Stimulated activated CD4-positive, alpha-beta T cell treated with anti-CD3 and anti-CD28 coated beads, TNF-alpha, amount 100 ng/mL, for 4 hours (primary cell): ENCODE data around the gene BHLHE41.

ENCODE experiments used
- DNase-seq, 3 experiments: peaks; one replicate each; pipeline ENCODE4 v3.0.0-alpha.2; 2020; ENCODE audit warnings: low read depth in 3 of 3

Gene BHLHE41

DNA sequence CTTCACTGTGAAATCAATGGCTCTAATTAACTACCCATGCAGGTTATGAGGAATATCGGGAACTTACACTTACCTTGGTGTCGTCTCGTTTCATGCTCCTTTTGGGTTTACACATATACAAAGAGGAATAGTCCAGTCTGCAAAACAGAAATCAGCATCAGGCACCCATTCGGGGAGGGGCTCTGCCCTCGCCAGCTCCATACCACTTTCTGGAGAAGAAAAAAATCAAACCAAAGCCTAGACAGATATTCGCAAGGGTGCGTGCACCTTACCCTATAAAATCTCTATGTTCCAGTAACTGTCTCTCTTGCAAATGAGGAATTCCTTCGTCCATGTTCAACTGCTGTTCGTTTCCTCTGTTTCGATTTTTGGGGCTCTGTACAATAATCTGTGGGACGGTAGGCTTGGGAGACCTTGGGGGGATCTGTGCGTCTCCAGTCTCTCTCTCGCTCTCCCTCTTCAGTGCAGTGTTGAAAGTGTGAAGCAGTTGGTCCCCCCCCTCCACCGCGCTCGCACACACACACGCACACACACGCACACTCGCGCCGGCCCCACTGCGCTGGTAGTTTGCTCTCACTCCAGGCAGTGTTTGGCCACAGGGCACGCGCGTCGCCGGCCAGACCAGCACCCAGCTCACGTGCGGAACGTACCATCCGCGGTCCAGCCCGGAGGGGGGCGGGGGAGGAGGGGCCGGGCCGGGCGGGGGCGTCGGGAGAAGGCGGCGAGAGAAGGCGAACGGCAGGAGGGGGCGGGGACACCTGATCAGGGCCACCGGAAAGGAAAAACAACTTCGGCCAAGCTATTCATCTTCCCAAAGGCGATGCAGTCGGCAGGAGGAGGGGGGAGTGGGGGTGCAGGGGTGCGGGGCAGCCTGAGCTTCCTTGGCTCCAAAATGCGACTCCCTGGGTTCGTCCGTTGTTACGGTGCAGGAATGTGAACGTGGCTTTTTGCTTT, at the start of gene BHLHE41:
TSS of gene BHLHE41 (minus strand) at position 592 of the 954 bp plus-strand sequence. CDS start at position 334, 258 bp downstream.
- no peak for DNase-seq

DNA sequence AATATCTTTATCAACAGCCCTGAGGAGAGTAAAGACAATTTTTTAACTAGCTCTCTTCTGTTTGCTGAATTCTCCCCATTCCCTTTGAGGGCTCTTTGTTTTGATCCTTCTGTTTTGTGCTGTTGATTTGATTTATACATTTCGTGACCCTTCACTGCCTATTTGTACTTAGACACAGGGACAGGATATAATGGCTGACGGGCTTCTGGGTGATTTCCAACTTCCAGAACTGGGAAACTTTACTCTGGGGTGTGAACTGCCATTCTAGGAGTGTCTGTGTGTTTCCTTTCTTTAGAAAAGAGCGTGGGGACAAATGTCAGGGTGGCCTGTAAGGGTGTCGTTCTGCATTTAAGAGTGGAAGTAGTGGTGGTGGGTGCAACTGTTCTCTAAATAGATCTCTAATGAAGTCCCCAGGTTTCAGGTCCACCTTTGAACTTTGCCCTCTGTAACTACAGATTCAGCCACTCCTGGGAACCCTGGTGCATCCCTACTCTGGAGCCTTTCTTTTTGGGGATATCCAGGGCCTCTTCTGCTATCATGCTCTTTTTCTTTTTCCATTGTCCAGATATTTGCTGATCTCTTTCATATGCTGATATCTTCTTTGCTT, 48.2 kb upstream of the BHLHE41 start:
- DNase-seq: no peak

DNA sequence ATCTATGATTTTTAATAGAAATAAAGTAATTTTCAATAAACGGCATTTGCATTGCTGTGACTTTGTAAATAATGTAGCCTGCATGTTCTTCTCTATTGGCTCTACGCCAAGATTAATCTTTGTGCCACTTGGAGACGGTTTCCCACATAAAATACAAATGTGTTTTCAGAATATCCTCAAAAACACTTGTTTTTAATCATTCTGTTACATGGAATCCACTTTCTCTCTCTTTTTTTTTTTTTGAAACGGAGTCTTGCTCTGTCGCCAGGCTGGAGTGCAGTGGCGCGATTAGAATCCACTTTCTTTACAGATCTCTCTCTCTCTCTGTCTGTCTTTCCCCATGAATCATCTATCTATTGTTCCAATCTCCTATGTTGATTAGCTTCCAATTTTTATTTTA, 47.7 kb upstream of the BHLHE41 start:
- no peak for DNase-seq

DNA sequence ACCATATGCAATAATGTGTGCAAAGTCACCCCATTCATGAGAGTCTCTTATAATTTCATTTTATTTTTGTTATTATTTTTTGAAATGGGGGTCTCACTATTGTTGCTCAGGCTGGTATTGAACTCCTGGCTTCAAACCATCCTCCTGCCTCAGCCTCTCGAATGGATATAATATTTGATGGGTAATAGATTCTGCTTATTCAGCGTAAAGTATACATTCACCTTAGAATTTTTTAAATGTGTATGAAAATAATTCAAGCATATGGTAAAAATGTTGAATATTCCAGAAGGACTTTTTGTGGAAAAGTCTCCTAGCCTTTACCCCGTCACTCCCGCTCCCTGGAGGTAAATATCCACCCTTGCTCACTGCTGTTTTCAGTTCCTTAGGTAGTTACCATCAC, 47.2 kb upstream of the BHLHE41 start:
- no peak for DNase-seq

DNA sequence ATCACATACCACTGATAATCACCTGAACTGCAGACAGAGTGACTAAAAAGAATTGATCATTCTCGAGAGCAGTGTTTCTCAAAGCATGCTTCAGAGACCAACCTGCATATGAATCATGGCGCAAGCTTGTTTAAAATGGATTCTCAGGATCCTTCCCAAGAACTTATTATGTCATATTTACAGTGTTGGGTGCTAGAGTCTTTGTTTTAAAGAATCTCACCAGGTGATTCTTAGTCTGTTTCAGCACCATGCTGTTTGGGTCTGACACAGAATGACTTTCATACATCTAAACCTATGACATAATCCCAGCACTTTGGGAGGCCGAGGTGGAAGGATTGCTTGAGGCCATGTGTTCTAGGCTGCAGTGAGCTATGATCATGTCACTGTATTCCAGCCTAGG, 39.3 kb upstream of the BHLHE41 start:
- DNase-seq: no peak

DNA sequence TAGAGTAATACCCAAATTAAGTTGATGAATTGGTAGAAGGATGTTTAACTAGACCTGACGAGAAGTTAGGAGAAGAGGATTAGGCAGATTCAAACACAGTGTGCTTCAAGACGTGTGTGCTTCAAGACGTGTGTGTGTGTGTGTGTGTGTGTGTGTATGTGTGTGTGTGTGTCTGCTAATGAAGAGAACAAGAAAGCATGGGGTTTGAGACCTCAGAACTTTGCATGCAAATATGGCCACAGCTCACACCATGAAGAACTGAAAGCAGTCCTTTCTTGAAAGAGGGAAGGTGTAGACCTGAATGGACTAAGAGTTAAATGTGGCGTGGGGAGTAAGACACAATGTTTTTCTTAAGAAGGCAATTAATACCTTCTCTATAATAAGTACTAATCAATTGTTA, 38.1 kb upstream of the BHLHE41 start:
- no peak for DNase-seq

DNA sequence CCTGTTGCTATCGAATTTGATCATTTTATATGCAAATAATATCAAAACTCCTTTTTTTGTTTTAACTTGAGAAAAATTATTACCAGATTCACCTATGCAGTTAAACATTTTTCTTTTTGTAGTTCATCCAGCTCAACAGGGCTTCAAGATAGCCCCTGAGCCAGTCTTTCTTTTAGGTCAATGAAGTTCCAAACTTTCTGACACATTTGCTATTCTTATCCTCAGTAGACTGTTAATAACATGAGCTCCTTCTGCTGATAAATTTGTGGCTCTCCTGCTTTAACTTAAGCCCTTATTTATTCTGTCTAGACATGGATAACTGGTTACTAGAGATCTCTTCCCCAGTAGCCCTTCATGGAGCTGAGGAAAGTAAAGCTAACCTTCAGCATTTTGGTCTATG, 37.3 kb upstream of the BHLHE41 start:
- DNase-seq: no peak

DNA sequence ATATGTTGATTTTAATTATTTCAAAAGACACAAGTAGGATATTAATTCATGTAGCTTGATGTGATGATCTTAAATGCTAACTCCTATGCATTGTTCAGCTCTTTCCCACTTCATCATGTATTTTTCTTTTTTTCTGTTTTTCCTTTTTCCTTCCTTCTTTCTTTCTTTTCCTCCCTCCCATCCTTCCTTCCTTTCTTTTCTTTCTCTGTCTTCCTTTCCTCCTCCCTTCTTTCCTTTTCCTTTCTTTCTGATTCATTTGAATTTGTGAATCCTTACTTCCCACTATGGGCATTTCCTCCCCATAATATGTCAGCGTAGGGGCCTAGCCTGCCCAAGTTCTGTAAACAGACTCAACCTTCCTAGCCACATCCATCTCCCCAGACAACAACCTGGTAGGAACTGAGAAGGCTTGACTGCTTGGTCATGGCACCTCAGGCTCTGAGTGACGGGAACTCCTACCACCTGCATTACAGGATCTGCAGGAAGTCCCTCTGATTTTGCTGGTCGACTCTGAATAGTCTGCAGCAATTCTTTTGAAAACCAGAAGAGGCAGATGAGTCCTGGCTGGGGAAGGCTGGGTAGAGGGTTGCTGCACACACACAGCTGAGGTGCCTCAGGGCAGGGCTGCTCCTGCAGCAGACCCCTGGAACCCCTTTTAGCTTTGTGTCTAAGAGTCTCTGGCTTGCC, 33.4 kb upstream of the BHLHE41 start:
- no peak for DNase-seq

DNA sequence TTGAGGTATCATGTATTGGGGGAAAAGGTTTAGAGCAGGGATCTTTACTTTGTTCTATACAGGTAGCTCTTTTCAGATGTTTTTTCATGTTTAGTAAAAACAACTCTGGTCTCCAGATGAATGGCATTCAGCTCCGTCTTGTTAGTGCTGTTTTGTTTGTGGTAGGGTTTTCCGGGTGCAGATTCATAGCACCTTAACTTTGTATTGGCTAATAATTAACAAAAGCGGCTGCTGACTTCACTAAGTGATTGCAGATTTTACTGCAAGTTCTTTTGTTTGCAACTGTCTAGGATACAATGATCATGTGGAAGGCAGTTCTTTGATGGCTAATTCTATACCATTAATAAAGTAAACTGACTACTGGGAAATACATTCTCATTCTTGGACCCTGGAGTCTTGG, 32.2 kb upstream of the BHLHE41 start:
- DNase-seq: no peak

DNA sequence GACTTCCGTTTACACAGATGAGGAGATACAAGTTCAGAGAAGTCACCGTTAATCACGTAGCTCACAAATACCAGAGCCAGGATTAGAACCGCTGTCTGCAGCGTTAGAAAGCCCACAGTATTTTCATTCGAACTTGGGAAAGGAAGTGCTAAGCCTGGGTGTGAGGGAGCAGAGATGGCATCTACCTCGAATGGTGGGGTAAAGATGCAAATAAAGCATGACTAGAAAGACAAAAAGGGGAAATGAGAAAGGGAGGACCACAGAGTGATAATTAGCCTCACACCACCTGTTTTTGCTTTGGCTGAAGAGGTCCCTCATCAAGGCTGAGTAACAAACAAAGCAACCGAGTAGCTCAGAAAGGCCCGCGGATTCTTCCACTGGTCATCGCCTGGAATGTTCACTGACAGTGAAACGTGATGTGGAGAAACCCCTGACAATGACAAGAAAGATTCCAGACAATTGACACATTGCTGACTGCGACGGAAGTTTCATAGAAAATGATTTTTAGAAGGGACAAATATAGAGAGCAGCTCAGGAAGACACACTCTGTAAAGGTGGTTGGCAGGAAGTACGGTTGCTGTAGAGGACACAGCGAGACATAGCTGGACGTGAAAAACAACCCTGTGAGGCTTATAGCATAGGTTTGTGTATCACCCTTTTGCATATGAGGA, 31.5 kb upstream of the BHLHE41 start:
- no peak for DNase-seq

DNA sequence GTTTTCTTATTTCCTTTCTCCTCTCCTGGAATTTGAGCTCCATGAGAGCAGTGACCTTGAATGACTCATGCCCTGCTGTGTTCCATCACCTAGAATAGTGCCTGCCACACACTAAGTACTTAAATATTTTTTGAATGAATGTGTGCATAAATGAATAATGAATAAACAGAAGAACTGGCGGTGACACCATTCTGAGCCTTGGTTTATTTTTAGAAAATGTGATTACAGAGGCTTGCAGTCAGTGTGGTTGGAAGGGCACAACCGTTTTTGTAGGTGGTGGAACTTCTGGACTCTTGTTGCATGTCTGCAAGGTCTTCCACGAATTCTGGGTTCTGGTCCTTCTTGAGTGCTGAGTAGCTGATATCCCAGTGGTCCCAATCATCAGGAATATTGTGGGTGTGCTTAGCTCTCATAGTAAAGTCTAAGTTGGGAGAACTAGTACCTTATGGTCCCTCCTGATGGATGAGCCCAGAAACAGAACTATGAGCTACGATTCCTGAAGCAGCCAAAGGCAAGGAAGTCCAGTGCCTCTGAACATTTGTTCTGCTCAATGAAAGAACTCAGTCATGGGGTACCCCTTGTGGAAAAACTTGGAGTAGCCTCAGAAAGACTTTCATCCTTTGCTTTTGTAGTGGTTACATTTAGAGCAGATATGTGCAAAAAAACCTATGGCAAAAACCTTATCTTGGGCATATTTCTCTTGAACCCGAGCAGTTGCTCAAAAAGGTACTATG, 28.8 kb upstream of the BHLHE41 start:
- no peak for DNase-seq

DNA sequence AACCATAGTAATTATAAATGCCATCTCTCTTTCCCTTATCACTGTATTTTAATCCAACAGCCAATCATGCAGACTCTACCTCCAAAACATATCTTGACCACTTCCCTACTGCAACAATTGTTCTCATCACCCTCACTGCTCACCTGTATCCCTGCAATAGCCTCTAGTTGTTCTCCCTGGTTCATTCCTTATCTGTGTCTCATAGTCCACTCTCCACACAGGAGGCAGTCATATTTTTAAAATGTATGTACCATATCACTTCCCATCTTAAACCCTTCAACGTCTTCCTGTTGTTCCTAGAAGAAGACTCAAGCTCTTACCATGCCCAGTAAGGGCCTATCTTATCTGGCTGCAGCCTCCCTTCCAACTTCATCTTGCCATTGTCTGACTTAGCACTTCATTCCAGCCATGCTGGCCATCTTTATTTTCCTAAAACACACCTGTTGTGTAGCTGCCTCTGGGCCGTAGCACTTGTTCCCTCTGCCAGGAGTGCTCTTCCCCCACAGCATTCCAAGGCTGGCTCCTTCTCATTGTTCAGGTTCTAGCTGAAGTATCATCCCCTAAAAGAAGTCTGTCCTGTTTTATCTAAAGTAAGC, 27.8 kb upstream of the BHLHE41 start:
- no peak for DNase-seq

DNA sequence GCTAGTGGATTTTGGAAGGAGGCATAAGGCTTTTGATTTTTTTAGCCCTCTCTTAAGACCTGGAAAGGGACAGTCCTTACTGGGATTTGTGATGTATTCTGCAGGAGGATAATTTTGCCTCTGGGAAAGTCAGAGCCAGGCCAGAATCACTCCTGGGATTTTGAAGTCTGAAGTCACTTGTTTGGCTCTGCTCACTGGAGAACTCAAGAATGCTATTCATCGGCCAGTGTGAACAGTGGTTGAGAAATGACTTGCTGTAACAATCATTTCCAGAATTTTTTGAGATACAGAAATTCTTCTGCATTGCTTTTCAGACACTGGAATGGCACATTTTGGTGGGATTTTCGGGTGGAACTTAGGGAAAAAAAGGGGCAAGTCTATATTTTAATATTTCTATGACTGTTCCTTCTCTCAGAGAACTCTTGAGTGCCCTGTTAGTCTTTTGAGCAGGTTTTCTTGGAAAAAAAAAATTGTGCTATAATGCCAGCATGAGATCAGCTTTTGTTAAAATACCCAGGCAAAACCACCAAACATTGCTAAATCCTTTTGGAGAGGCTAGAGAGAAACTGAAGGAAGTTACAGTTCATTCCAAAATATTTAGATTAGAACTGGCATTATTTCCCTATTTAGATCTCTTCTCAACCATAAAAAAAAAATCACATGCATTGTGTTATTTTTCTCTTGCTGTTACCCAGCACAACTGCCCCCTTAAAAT, 26.1 kb upstream of the BHLHE41 start:
- no peak for DNase-seq

DNA sequence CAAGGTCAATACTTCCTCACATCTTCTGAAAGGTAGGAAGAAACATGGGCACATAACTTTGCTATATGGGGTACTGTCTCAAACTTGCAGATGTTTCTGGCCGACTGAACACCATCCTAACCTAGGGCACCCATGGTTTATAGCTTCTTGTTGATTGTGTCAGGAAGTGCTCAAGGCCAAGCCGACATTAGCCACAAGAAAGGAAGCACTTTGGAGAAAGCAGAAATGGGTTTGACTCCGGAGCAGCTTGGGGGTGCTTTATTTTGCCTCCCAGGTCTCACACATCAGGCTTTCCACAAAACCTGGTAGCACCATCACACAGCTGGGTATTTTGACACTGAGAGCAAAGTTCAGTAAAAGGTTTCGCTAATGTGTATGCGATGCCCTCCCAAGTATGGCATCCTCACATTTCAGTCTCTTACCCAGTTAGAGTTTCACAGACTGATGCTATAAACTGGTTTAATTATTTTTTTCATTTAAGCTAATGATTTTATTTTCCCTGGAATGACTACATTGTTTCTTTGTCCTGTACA, 25.2 kb upstream of the BHLHE41 start:
- DNase-seq: no peak

DNA sequence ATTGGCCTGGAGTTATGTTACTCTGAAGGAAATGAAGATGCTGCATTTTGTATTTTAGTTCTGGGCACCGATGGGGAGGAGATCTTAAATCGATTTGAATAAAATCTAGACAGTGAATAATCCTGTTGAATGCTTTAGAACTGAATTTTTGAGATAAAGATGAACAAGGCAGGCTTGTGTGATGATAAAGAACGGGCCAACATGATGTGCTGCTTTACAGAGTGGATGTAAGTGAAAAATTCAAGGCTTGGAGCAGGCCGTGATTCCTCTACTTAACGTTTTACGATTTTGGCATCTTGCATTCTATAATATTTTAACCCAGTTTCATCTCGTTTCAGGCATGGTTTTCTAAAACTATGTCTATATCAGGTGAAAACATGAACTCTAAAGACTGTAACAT, 23.5 kb upstream of the BHLHE41 start:
- no peak for DNase-seq

DNA sequence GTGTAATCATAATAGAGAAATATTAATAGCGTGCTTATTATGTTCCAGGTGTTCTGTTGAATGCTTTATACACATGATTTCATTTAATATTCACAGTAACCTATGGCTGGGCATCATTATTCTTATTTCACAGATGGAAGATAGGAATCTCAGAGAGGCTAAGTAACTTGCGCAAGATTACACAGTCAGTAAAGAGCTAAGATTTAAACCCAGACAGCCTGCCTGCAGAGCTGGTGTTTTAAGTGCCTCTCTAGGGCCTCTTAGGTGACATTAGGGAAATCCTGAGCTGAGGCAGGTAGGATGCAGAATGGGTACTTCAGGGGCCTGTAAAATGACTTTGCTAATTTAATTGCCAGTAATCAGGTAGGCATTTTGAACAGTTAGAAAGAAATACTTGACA, 18.5 kb upstream of the BHLHE41 start:
- DNase-seq: no peak

DNA sequence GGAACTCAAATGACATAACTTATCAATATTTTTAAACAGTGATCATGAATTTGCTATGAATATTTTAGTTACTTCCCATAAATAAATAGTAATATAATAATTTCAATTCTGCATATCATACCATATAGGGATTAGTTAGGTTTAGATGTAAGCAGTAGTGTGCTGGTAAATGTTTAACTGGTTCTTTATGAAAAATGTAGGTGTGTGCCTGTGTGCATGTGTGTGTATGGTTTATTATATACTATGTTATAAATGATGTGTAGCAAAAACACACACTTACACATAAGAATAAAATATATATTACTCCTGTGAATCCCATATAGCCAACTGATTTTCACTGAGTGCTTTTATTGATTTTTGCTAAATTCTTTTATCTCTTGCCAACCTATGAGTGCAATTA, 14.0 kb upstream of the BHLHE41 start:
- no peak for DNase-seq

DNA sequence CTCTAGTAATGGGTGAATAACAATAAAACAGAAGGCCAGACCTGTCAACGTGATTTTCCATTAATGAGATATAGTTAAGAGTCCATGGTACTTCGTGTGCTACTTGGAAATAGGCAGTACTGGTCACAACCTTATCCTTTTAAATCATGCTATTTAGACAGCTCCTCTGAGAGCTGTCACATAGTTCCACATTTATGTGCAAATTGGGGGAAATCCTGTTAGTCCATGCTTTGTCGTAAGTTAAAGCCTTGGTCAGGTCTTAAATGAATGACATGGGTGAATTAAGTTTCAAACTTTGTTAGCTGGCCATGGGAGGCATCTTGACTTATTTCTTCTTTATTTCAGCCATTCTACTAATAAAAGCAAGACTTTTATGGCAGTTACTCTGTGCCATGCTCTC, 11.9 kb upstream of the BHLHE41 start:
- DNase-seq: no peak

DNA sequence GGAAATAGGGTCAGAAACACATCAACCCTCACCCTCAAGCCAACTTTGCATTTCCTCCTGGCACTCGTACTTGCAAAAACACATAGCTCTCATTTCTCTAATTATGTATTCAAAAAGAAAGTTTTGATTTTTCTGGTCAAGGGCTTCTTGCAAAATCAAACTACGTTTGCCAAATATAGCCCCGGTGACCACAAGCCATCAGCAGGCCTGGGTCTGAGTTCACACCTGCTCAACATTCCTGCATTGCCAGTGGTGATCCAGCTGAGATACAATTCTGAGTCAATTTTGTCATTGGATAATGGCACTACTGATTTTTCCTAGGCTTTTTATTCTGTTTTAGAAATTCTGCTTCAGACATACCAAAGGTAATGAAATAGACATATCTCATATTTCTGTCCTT, 10.7 kb upstream of the BHLHE41 start:
- DNase-seq: no peak

DNA sequence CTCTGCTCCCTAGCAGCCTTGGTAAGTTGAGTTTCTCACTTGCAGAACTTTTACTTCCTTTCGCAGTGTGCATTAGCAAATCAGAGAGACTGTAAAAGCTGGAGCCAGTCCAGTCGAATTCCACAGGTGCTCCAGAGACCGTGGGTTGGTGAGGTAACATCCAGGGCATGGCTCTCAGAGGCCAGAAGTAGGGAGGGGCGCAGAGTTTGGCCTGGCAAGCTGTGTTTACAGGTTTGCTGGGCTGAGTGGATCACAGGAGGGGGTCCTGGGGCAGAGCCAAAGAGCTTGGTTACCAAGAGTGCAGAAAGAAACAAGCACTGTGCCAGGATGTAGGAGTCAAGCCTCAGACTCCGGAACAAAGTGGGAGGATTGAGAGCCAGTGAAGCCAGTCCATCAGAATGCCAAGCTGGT, 10.2 kb upstream of the BHLHE41 start:
- no peak for DNase-seq
